OCI-LY3 (cell line): ENCODE results near the gene OSTF1.

Experiments used
- H2AFZ ChIP-seq: fragments of 200-600, 300-600 bp; shearing (Covaris generic); 2 replicates; pipeline ENCODE4 v1.6.0; 2014; ENCODE audit warnings: antibody characterized with exemption, low read depth, low read length
- H3K27ac ChIP-seq: fragments of 200-600, 300-600 bp; sonication (generic); 2 replicates; pipeline ENCODE4 v1.5.1; 2014; ENCODE audit warnings: mild to moderate bottlenecking, low read length, moderate library complexity, mixed read lengths
- H3K27me3 ChIP-seq: fragments of 200-600, 300-600 bp; sonication (generic); 2 replicates; pipeline ENCODE4 v1.6.1; 2014; ENCODE audit warnings: low read depth, low read length, mixed read lengths
- H3K36me3 ChIP-seq: fragments of 200-600, 300-600 bp; sonication (generic); replicated peaks from 2 replicates; pipeline ENCODE3; 2014; ENCODE audit warnings: low read depth, low read length, mixed read lengths
- H3K4me1 ChIP-seq: fragments of 300-600, 200-600 bp; sonication (generic); 2 replicates; pipeline ENCODE4 v1.6.1; 2014; ENCODE audit warnings: low read length, mixed read lengths
- H3K4me2 ChIP-seq: fragments of 200-600, 300-600 bp; sonication (generic); 2 replicates; pipeline ENCODE4 v1.6.1; 2014; ENCODE audit warnings: low read length, mixed read lengths
- H3K4me3 ChIP-seq: fragments of 300-600, 200-600 bp; sonication (generic); 2 replicates; pipeline ENCODE4 v1.5.1; 2014; ENCODE audit warnings: antibody characterized with exemption, mild to moderate bottlenecking, low read length, moderate library complexity
- H3K79me2 ChIP-seq: fragments of 300-600, 200-600 bp; shearing (Covaris generic); 2 replicates; pipeline ENCODE4 v1.6.1; 2014; ENCODE audit warnings: mild to moderate bottlenecking, low read length, mixed read lengths
- H3K9ac ChIP-seq: fragments of 300-600, 200-600 bp; shearing (Covaris generic); 2 replicates; pipeline ENCODE4 v1.6.0; 2014; ENCODE audit warnings: mild to moderate bottlenecking, low read length, moderate library complexity
- H3K9me3 ChIP-seq: fragments of 200-600, 300-600 bp; shearing (Covaris generic); 2 replicates; pipeline ENCODE4 v1.6.1; 2014; ENCODE audit warnings: low read length, mixed read lengths; ENCODE audit not compliant: insufficient read depth
- H4K20me1 ChIP-seq: fragments of 200-600, 300-600 bp; sonication (generic); 2 replicates; pipeline ENCODE4 v1.6.1; 2016; ENCODE audit warnings: low read length, mixed read lengths; ENCODE audit not compliant: insufficient read depth
- EZH2phosphoT487 ChIP-seq: fragments of 200-600 bp; shearing (Covaris generic); IDR thresholded peaks from 2 replicates; pipeline ENCODE4 v1.6.1; 2018; ENCODE audit warnings: antibody characterized with exemption, mixed run types, low read depth
- TF ChIP-seq, protein P1 (sequence below): fragments of 200-600, 300-600 bp; sonication (generic); IDR thresholded peaks from 2 replicates; pipeline ENCODE4 v1.5.1; 2014; ENCODE audit warnings: antibody characterized with exemption, low read length, low read depth

The OSTF1 gene

GRCh38 chr9:75105841-75106240 is 17.5 kb downstream of the OSTF1 start:
- Histone ChIP-seq H3K4me1 (no peaks in the 10 kb centered on the region), H3K4me2 (no peak overlapping the region), H3K9ac (no peak overlapping the region), H3K27ac (no peak overlapping the region), H2AFZ (no peak overlapping the region), H4K20me1 (0 out of 2 replicates have a peak, but pooled peaks cover 6% of the 10 kb centered on the region), H3K4me3 (no peak overlapping the region), H3K79me2 (no peaks in the 10 kb centered on the region; the same call in 1 of the 2 replicates), H3K9me3 (no peaks in the 10 kb centered on the region), H3K36me3 (no peaks in the 10 kb centered on the region), H3K27me3 (no peaks in the 10 kb centered on the region)
- TF ChIP-seq, protein P1, sequence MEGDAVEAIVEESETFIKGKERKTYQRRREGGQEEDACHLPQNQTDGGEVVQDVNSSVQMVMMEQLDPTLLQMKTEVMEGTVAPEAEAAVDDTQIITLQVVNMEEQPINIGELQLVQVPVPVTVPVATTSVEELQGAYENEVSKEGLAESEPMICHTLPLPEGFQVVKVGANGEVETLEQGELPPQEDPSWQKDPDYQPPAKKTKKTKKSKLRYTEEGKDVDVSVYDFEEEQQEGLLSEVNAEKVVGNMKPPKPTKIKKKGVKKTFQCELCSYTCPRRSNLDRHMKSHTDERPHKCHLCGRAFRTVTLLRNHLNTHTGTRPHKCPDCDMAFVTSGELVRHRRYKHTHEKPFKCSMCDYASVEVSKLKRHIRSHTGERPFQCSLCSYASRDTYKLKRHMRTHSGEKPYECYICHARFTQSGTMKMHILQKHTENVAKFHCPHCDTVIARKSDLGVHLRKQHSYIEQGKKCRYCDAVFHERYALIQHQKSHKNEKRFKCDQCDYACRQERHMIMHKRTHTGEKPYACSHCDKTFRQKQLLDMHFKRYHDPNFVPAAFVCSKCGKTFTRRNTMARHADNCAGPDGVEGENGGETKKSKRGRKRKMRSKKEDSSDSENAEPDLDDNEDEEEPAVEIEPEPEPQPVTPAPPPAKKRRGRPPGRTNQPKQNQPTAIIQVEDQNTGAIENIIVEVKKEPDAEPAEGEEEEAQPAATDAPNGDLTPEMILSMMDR: no peak
- no peak for TF ChIP-seq EZH2phosphoT487

- Histone ChIP-seq H3K79me2 (no peaks in the 10 kb centered on the region), H3K9ac (no peak overlapping the region), H3K4me2 (no peak overlapping the region), H2AFZ (no peak overlapping the region), H4K20me1 (0 out of 2 replicates have a peak, but pooled peaks cover 6% of the 10 kb centered on the region), H3K4me3 (no peak overlapping the region), H3K4me1 (no peaks in the 10 kb centered on the region), H3K27me3 (no peaks in the 10 kb centered on the region), H3K36me3 (no peaks in the 10 kb centered on the region), H3K9me3 (no peaks in the 10 kb centered on the region), H3K27ac (no peak overlapping the region)
- TF ChIP-seq EZH2phosphoT487: no peak
- TF ChIP-seq, protein P1: no peak
Measured at GRCh38 chr9:75106857-75107256, 18.5 kb downstream of the OSTF1 start.

- Histone ChIP-seq H3K27me3 (no peaks in the 10 kb centered on the region), H3K9me3 (no peaks in the 10 kb centered on the region), H3K27ac (no peak overlapping the region), H3K9ac (no peak overlapping the region), H3K79me2 (no peaks in the 10 kb centered on the region), H3K36me3 (no peaks in the 10 kb centered on the region), H4K20me1 (0 out of 2 replicates have a peak, but pooled peaks cover 6% of the 10 kb centered on the region), H3K4me2 (no peak overlapping the region), H2AFZ (no peak overlapping the region), H3K4me3 (no peak overlapping the region), H3K4me1 (no peaks in the 10 kb centered on the region)
- TF ChIP-seq EZH2phosphoT487: no peak
- TF ChIP-seq, protein P1: no peak
Measured at GRCh38 chr9:75108571-75108970, 20.3 kb downstream of the OSTF1 start.

- H2AFZ ChIP-seq: no peak overlapping the region
- H3K9me3 ChIP-seq: no peaks in the 10 kb centered on the region
- no peak overlapping the region for H3K4me2 ChIP-seq
- H3K27me3 ChIP-seq: no peaks in the 10 kb centered on the region
- no peak overlapping the region for H3K9ac ChIP-seq
- no peaks in the 10 kb centered on the region for H3K36me3 ChIP-seq
- no peak overlapping the region for H3K27ac ChIP-seq
- no peak overlapping the region for H3K4me3 ChIP-seq
- no peaks in the 10 kb centered on the region for H3K79me2 ChIP-seq
- no peaks in the 10 kb centered on the region for H3K4me1 ChIP-seq
- 0 out of 2 replicates have a peak, but pooled peaks cover 6% of the 10 kb centered on the region for H4K20me1 ChIP-seq
- TF ChIP-seq, protein P1: no peak
- no peak for TF ChIP-seq EZH2phosphoT487
Measured at GRCh38 chr9:75109210-75109839, 21.0 kb downstream of the OSTF1 start.
